IMR-90 (cell line): Measurements from ENCODE around the gene FBXW8. TPM values are rescaled to one million over a fixed set of nuclear protein-coding genes. Genes with fewer than 3 reads are reported as not detected.
A peak's percentile ranks its signal among the peaks of the same experiment; 100 is the strongest.

Experiments used
- ATAC-seq: fragments of 200-7000 bp; cut with Tn5 transposase; 2 replicates; pipeline ENCODE4 v1.9.1; 2020; ENCODE audit warnings: low read depth, mild to moderate bottlenecking, moderate library complexity
- BruUV-seq: library from RNA; stranded (reverse); fragments of 400-500 nt; replicated peaks from 2 replicates; lab custom pipeline; 2021; lab: Mats Ljungman, UMichigan
- CTCF ChIA-PET: fragments of 300-600 bp; formaldehyde crosslinking; extraction: SDS; loops from one replicate; lab custom pipeline; 2021; ENCODE audit warnings: antibody characterized with exemption; lab: Yijun Ruan, JAX
- POLR2A ChIA-PET: fragments of 300-600 bp; sonication (Branson Sonifier 250); formaldehyde crosslinking; loops from one replicate; lab custom pipeline; 2022; ENCODE audit warnings: antibody characterized with exemption; ENCODE audit not compliant: unreplicated experiment; lab: Charles Lee
- DNase-seq: peaks from one replicate; pipeline ENCODE4 v3.0.0; 2013
- H2AFZ ChIP-seq: replicated peaks from 2 replicates; pipeline ENCODE3; 2013; ENCODE audit warnings: low read length, mild to moderate bottlenecking; ENCODE audit not compliant: poor library complexity
- H2AK5ac ChIP-seq: 2 replicates; pipeline ENCODE4 v1.6.1; 2013; ENCODE audit warnings: low read depth, low read length, inconsistent platforms
- H2AK9ac ChIP-seq: replicated peaks from 2 replicates; pipeline ENCODE3; 2013; ENCODE audit warnings: mild to moderate bottlenecking, low read depth, low read length, moderate library complexity; ENCODE audit not compliant: poor library complexity
- H2BK120ac ChIP-seq: 2 replicates; pipeline ENCODE4 v1.6.1; 2013; ENCODE audit warnings: low read depth, low read length, inconsistent platforms
- H2BK15ac ChIP-seq: 3 replicates; pipeline ENCODE4 v1.6.1; 2013; ENCODE audit warnings: low read depth, low read length, inconsistent platforms
- H2BK20ac ChIP-seq: 2 replicates; pipeline ENCODE4 v1.6.1; 2013; ENCODE audit warnings: low read depth, mild to moderate bottlenecking, inconsistent platforms, low read length, moderate library complexity
- H2BK5ac ChIP-seq: 2 replicates; pipeline ENCODE4 v1.6.1; 2013; ENCODE audit warnings: mild to moderate bottlenecking, low read depth, low read length, inconsistent platforms; ENCODE audit not compliant: poor library complexity, severe bottlenecking
- H3K14ac ChIP-seq: replicated peaks from 2 replicates; pipeline ENCODE4 v1.6.1; 2013; ENCODE audit warnings: low read depth, low read length, inconsistent platforms
- H3K18ac ChIP-seq: 2 replicates; pipeline ENCODE4 v1.6.1; 2013; ENCODE audit warnings: low read depth, low read length, control low read depth
- H3K23ac ChIP-seq: 2 replicates; pipeline ENCODE4 v1.6.1; 2013; ENCODE audit warnings: low read depth, low read length, inconsistent platforms
- H3K27ac ChIP-seq: 2 replicates; pipeline ENCODE4 v1.5.1; 2013; ENCODE audit warnings: mild to moderate bottlenecking, control low read depth, low read length; ENCODE audit not compliant: insufficient read depth
- H3K27me3 ChIP-seq: 2 replicates; pipeline ENCODE4 v1.6.1; 2013; ENCODE audit warnings: low read length; ENCODE audit not compliant: control insufficient read depth, insufficient read depth
- H3K36me3 ChIP-seq: 2 replicates; pipeline ENCODE4 v1.6.1; 2013; ENCODE audit warnings: low read length, mixed read lengths; ENCODE audit not compliant: control insufficient read depth, insufficient read depth
- H3K4ac ChIP-seq: 2 replicates; pipeline ENCODE4 v1.6.1; 2013; ENCODE audit warnings: low read depth, low read length, inconsistent platforms
- H3K4me1 ChIP-seq: 2 replicates; pipeline ENCODE4 v1.6.1; 2013; ENCODE audit warnings: low read length, mixed read lengths; ENCODE audit not compliant: control insufficient read depth, insufficient read depth
- H3K4me2 ChIP-seq: 2 replicates; pipeline ENCODE4 v1.6.1; 2013; ENCODE audit warnings: low read depth, mild to moderate bottlenecking, control low read depth, low read length, moderate library complexity
- H3K4me3 ChIP-seq: 2 replicates; pipeline ENCODE4 v1.5.1; 2013; ENCODE audit warnings: low read depth, mild to moderate bottlenecking, control low read depth, low read length, moderate library complexity; ENCODE audit not compliant: insufficient read depth
- H3K56ac ChIP-seq: 2 replicates; pipeline ENCODE4 v1.6.1; 2013; ENCODE audit warnings: low read length, inconsistent platforms; ENCODE audit not compliant: insufficient read depth; ENCODE audit errors: extremely low read depth
- H3K79me1 ChIP-seq, 2 experiments: 2 replicates each; pipeline ENCODE4 v1.6.1; 2013; ENCODE audit warnings: low read length in 2 of 2, inconsistent platforms in 1 of 2, low read depth in 1 of 2
- H3K9ac ChIP-seq: 2 replicates; pipeline ENCODE4 v1.6.1; 2013; ENCODE audit warnings: low read depth, low read length, control low read depth
- H3K9me1 ChIP-seq: 2 replicates; pipeline ENCODE4 v1.6.1; 2013; ENCODE audit warnings: low read length, inconsistent platforms; ENCODE audit not compliant: insufficient read depth
- H3K9me3 ChIP-seq: 2 replicates; pipeline ENCODE4 v1.6.1; 2013; ENCODE audit warnings: low read length; ENCODE audit not compliant: control insufficient read depth, insufficient read depth
- H4K20me1 ChIP-seq: 2 replicates; pipeline ENCODE4 v1.6.1; 2013; ENCODE audit warnings: low read length, inconsistent platforms; ENCODE audit not compliant: insufficient read depth
- H4K5ac ChIP-seq: 2 replicates; pipeline ENCODE4 v1.6.1; 2013; ENCODE audit warnings: mild to moderate bottlenecking, low read depth, low read length, control low read depth
- H4K8ac ChIP-seq, 2 experiments: 2 replicates each; pipeline ENCODE4 v1.6.1; 2013; ENCODE audit warnings: low read depth in 2 of 2, low read length in 2 of 2, control low read depth in 1 of 2, inconsistent platforms in 1 of 2
- H4K91ac ChIP-seq: 2 replicates; pipeline ENCODE4 v1.6.1; 2013; ENCODE audit warnings: low read depth, low read length, inconsistent platforms; ENCODE audit not compliant: insufficient read depth
- CEBPB ChIP-seq: IDR thresholded peaks from 2 replicates; pipeline ENCODE4 v1.6.1; 2012; ENCODE audit warnings: low read depth, low read length, improper control_type of control experiment
- MAFK ChIP-seq: IDR thresholded peaks from 2 replicates; pipeline ENCODE4 v1.6.1; 2012; ENCODE audit warnings: low read depth, low read length, improper control_type of control experiment
- WGBS, 2 experiments: methylation state at CpG; one replicate each; pipeline versions ENCODE4 v1.1.5 to v1.1.7; 2013; ENCODE audit warnings: missing lambda C conversion rate in 2 of 2; ENCODE audit not compliant: insufficient read length in 1 of 2; ENCODE audit errors: extremely low coverage in 2 of 2; 5-methylcytosine and 5-hydroxymethylcytosine counted together
- dilution Hi-C: fragments of 300-500 bp; cut with HindIII; formaldehyde crosslinking; loops from one replicate; pipeline ENCODE4 v1.14.3; 2018; ENCODE audit warnings: low sequenced_read_pairs; ENCODE audit not compliant: unreplicated experiment
- in situ Hi-C: fragments of 300-500 bp; cut with MboI; formaldehyde crosslinking; loops from 3 replicates; pipeline ENCODE4 v1.14.3; 2019; ENCODE audit warnings: low sequenced_read_pairs, inconsistent platforms, mixed read lengths
- intact Hi-C: fragments of 100-400 bp; cut with micrococcal nuclease; formaldehyde crosslinking; loops from 2 replicates; pipeline ENCODE4 v1.10.0; 2022
- polyA plus RNA-seq, 3 experiments: library from polyadenylated mRNA; depleted of rRNA; stranded (reverse); fragments of >200 nt; gene quantifications; 2 replicates each; pipeline ENCODE4 v1.2.3, GENCODE V29; 2012; ENCODE audit warnings: low replicate concordance in 1 of 3
- total RNA-seq: library from RNA; depleted of rRNA; stranded (reverse); fragments of >200 nt; gene quantifications from 2 replicates; pipeline ENCODE4 v1.2.3, GENCODE V29; 2012
- TF ChIP-seq, protein P1 (sequence below): fragments of 150-350 bp; IDR thresholded peaks from 2 replicates; pipeline ENCODE4 v1.6.1; 2017; ENCODE audit warnings: mild to moderate bottlenecking, antibody characterized with exemption, low read length, low read depth

The FBXW8 gene
- total and polyA plus RNA-seq, 2 of the 4 experiments (the other 2 are of a cell fraction) = 20.3 to 25.8 TPM

GRCh38 chr12:116975779-116976393 is 65.1 kb downstream of the FBXW8 start:
- TF ChIP-seq CEBPB = peak; percentile 15; the same call in 1 of the 2 replicates
- TF ChIP-seq, protein P1, sequence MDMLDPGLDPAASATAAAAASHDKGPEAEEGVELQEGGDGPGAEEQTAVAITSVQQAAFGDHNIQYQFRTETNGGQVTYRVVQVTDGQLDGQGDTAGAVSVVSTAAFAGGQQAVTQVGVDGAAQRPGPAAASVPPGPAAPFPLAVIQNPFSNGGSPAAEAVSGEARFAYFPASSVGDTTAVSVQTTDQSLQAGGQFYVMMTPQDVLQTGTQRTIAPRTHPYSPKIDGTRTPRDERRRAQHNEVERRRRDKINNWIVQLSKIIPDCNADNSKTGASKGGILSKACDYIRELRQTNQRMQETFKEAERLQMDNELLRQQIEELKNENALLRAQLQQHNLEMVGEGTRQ = no peak
- TF ChIP-seq MAFK = peak; percentile 80
- Histone ChIP-seq H3K27me3 (no peaks in the 10 kb centered on the region), H3K18ac (no peak overlapping the region), H4K5ac (no peak overlapping the region), H3K4ac (no peak overlapping the region), H3K9ac (no peak overlapping the region), H3K4me3 (no peak overlapping the region), H2AFZ (no peak overlapping the region), H4K20me1 (peaks cover 3% of the 10 kb centered on the region; the same call in 1 of the 2 replicates), H2BK120ac (no peak overlapping the region), H2AK9ac (no peak overlapping the region), H2AK5ac (no peak overlapping the region), H3K36me3 (peaks cover 13% of the 10 kb centered on the region), H4K8ac (no peak overlapping the region), H2BK20ac (no peak overlapping the region), H3K23ac (no peak overlapping the region), H3K9me3 (no peaks in the 10 kb centered on the region), H4K91ac (no peak overlapping the region), H2BK15ac (no peak overlapping the region), H3K79me1 (peaks cover 6 to 21% of the 10 kb centered on the region in 2 experiments; a peak in 3 of 4 replicates), H3K56ac (no peak overlapping the region), H3K9me1 (peaks cover 11% of the 10 kb centered on the region), H3K27ac (no peak overlapping the region), H3K4me2 (no peak overlapping the region), H3K14ac (no peak overlapping the region), H2BK5ac (no peak overlapping the region), H3K4me1 (peaks cover 3% of the 10 kb centered on the region)
- WGBS, 2 experiments = 75% methylated on average over 1 of the region's 3 CpGs; no CpG with 5 or more reads in 1 of the 2 experiments
- dilution Hi-C loops (no loop called here), intact Hi-C loops (no loop called here), in situ Hi-C loops (no loop called here)
- DNase-seq (peak; percentile 67), ATAC-seq (peak; percentile 78)
- CTCF ChIA-PET = interaction anchor here (0.6 to 1.8 kb wide), 2 partner anchors 9 to 42 kb away, joined by 5 to 6 read pairs; no protein-coding TSS in a partner anchor
- POLR2A ChIA-PET = no interaction called here
- BruUV-seq = no TSS peak
